Occipital lobe (tissue), 2 donors: ENCODE results near the gene TLR6. TPM values are rescaled to one million over a fixed set of nuclear protein-coding genes. Genes with fewer than 3 reads are reported as not detected.
"Not testable (repeated sequence)": the region's sequence is repeated elsewhere in the genome, so short reads cannot be mapped to it uniquely, and the experiment has no call there.

Experiments
- DNase-seq: peaks from one replicate; lab custom pipeline; 2025; lab: John Stamatoyannopoulos, UW
- total RNA-seq: library from RNA; depleted of rRNA; stranded (reverse); fragments of >200 nt; gene quantifications from one replicate; pipeline ENCODE4 v1.2.3, GENCODE V29; 2014

The TLR6 gene
- total RNA-seq, 1 donor from 2014 or later, result 1.9 TPM

- DNase-seq, result no peak
These were observed 33.8 kb downstream of the TLR6 start for GRCh38 chr4:38822748-38823303.

- DNase-seq, result no peak
These were observed 34.9 kb downstream of the TLR6 start for GRCh38 chr4:38821739-38822138.

GRCh38 chr4:38820329-38821061, 36.1 kb downstream of the TLR6 start:
- no peak for DNase-seq

DNA sequence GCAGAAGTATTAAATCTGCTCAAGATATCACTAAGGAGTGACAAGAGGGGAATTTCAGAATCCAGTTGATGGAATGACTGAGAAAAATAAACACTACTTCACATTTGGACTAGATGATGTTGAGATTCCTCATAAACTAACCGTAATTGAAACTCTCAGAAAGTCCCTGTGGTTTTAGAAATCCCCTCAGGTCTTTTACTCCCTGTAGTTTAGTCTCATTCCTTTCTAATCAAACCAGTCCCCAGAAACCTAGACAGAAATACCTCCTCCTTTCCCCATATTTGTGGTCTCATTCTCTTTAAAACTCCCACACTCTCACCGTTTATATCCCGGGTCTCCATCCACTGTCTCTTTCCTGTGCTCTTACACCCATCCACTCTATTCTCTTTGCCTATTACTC, 37.0 kb downstream of the TLR6 start:
- DNase-seq, result no peak

GRCh38 chr4:38818441-38818976, 38.1 kb downstream of the TLR6 start:
- DNase-seq, result no peak

DNA sequence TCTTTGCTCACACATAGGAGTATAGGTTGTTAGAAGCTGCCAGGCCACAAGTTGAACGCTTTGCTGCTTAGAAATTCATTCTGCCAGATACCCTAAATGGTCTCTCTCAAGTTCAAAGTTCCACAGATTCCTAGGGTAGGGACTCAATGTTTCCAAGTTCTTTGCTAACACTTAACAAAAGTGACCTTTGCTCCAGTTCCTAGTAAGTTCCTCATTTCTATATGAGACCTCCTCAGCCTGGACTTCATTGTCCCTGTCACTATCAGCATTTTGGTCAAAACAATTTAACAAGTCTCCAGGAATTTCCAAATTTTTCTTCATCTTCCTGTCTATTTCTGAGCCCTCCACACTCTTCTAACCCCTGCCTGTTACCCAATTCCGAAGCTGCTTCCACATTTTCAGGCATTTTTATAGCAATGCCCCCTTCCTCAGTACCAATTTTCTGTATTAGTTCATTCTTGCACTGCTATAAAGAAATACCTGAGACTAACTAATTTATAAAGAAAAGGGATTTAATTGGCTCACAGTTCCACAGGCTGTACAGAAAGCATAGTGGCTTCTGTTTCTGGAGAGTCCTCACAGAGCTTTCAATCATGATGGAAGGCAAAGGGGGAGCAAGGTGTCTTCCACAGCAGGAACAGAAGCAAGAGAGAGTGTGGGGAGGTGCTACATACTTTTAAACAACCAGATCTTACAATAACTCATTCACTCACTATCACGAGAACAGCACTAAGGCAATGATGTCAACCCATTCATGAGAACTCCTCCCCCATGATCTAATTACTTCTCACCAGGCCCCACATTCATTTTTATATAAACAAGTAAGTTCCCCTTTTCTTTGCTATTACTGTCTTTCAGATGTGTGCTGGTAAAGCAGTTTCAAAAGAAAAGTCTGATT, 40.5 kb downstream of the TLR6 start:
- no peak for DNase-seq

DNA sequence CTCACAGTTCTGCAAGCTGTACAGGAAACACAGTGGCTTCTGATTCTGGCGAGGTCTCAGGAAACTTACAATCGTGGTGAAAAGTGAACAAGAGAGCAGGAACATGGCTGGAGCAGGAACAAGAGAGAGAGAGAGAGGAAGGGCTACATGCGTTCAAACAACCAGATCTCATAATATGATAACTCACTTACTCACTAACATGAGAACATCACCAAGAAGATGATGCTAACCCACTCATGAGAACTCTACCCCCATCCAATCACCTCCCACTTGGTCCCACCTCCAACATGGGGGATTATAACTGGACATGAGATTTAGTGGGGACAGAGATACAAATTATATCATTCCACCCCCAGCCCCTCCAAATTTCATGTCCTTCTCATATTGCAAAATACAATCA, 42.2 kb downstream of the TLR6 start:
- no peak for DNase-seq

DNA sequence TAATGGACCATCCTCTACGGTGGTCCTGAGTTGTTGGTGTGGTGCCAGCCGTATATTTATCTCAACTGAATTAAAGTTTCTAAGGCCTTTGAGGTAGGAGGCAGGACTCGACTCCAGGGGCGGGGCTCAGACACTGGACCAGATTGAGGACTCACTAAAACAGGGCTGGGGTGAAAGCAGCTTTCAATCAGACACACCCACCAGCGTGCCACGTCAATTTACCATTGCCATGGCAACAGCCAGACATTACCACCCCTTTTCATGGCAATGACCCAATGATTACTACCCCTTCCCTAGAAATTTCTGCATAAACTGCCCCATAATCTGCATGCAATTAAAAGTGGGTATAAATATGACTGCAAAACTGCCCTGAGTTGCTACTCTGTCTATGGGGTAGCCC, 45.3 kb downstream of the TLR6 start:
- DNase-seq, result no peak

GRCh38 chr4:38807462-38807861, 49.2 kb downstream of the TLR6 start:
- DNase-seq, result not testable (repeated sequence)

GRCh38 chr4:38806251-38806650, 50.4 kb downstream of the TLR6 start:
- DNase-seq, result not testable (repeated sequence)

- DNase-seq, result no peak
These were observed 51.0 kb downstream of the TLR6 start for GRCh38 chr4:38805530-38806145.

DNA sequence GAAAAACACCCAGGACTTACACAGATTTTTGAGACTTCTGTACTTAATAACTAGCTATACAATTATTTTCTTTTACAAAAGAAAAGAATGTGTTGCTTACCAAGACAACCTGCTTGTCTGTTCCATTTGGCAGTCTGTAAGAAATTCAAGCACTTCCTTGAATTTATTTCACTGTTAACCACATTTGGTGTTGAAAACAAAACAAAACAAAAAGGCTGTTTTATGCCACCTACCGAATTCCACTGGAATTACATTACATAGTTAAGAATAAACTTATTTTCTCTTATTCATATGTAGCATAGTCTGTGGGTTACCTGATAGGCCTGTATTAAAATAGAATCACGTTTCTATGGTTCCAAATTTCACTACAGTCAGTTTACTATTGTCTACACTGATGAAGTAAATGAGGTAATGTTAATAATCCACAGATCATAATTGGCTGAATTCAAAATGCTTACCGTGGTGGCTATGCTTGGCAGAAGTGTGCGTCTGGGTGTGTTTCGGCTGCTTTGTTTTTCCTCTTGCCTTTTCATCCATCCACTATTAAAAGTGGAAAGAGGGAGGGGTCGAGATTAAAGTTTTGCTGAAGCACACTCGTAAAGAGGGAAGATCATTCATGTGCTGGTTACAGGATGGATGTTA, 51.8 kb downstream of the TLR6 start, which contains the start of gene TLR1:
TSS of gene TLR1 (minus strand) at position 138 of the 642 bp plus-strand sequence. CDS start 5,960 bp downstream, outside the sequence.
- no peak for DNase-seq

DNA sequence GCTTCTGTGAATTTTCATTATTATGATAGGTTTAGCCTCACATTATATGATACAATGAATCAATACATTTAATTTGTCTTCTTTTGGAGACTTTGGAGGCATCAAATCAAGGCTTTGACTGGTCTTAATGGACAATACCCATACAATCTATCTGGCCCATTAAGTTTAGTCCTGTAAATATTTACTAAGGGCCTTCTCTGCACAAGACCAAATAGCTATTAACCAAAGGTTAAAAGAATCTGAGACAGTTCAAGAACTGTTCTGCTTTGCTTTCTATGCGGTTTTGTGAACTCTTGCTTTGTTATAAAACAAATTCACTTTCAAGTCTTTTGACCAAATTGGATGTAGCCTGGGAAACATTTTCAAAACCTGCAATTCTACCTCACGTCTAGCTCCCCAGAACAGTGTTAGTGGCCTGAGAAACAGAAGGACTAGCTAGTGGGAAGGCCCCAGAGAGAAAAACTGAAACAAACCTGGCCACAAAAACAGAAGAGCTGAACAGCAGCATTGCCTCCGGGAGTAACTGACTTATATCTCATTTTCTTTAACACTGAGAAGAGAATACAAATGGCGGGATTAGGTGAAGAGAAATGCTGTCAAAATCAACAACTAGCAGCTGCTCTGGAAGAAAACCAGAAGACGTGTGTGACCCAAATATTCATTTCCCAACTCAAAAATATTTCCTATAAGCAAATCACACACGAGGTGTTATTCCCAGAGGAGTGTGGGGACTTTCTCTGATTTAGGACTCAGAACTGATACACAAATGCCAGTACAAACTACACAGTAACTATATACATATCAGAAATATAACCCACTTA, 52.6 kb downstream of the TLR6 start:
- no peak for DNase-seq

DNA sequence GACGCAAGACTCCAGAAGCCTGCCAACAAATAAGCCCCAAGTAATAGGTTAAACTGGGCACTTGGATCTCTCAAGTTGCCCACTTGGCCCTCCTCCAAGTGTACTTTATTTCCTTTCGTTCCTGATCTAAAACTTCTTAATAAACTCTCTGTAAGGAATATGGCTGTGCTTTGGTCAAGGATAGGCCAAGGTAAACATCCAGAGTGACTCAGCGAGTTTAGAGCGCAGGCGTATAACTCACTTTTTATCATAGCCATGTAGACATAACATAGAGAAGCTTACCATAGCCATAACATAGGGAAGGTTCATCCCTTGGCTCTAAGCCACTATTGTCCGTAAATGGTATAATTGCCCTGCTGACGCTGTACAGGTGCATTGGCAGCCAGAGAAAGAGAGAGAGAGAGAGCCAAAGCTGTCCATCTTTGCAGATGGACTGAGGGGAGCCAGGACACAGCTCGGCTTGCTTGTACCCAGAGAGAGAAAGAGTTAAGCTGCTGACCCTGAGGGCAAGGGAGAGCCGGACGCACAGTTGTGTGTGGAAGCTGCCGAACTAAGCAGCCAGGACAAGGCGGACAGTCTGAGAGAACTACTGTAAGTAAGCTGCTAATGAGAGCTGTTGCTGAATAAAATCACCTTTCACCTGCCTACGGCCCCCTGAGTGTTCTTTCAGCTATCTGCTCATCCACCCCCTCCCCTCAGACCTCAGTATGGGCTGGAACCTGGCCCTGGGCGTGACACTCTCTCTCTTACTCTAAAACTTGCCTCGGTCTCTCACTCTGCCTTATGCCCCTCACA, 53.9 kb downstream of the TLR6 start:
- DNase-seq, result no peak

- no peak for DNase-seq
These were observed 55.6 kb downstream of the TLR6 start for GRCh38 chr4:38800961-38801450.

DNA sequence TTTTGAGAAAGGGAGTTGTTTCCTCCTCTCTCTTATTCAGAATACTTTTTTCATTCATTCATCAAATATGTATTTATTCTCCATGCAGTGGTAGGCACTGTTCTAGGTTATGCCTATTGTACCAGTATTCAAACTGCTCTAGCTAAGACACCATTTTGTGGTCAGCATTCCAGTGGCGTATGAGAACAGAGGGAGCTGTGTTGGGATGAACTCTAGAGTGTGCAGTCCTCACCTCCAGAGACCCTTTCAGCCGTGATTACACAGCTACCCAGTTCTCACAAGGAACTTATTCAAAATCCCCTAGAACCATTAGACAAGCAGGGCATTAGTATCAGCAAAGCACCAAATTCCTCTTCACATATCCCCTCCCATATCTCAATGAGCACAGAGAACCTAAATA, 56.3 kb downstream of the TLR6 start:
- DNase-seq, result no peak

- DNase-seq, result no peak
These were observed 61.5 kb downstream of the TLR6 start for GRCh38 chr4:38795087-38795486.

DNA sequence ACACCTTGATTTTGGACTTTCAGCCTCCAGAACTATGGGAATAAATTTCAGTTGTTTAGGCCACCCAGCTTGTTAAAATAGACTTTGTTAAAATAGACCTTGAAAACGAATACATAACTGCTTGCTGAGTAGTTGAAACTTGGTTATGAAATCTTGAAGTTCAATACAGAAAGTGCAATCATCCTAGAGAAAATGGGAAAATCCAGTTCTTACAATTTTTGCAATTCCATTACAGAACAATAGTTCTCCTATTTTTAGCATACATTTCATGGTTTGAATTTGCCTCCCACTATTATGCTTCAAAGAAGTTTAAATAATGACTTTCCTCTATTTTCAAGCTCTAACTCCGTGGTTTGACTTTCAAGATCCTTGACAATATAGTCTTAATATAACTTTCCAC, 62.6 kb downstream of the TLR6 start:
- no peak for DNase-seq

DNA sequence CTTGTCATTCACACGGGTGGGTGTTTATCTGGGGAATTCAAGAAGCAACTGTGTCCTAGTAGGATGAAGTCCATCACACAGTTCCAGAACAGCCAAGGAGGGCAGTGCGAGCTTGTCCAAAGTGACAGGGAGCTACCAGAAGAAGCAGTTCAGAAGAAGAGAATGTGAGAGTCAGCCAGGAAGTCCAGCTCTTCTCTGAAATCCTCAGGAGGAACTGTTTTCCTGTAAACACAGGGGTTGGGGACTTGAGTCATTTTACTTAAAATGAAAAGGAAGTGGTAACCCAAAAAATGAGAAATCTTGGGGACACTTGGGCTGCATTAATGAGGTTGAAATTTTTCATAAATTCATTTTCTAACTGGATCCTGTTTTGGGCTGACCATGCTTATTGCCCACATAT, 65.6 kb downstream of the TLR6 start:
- no peak for DNase-seq
